ENCODE results near the gene RIC3.

GRCh38 chr11:8204025-8204424 lies 35.2 kb upstream of the RIC3 start:
- TF ChIP-seq YY1 (IDR thresholded peaks at IDR 0.05; ENCODE audit: low read depth, low read length) (no peak), TBP (IDR thresholded peaks at IDR 0.05; ENCODE audit: low read depth, low read length) (no peak), SUZ12 (IDR thresholded peaks at IDR 0.05; ENCODE audit: low read length) (no peak)
